Hematopoietic multipotent progenitor cell (in vitro differentiated cells): Measurements from ENCODE around the gene RET. TPM values are rescaled to one million over a fixed set of nuclear protein-coding genes. Genes with fewer than 3 reads are reported as not detected.
A peak's percentile ranks its signal among the peaks of the same experiment; 100 is the strongest.

Experiments used
- DNase-seq, 3 donors: peaks; one replicate each; pipeline ENCODE4 v3.0.0-alpha.2; 2011 to 2015; ENCODE audit warnings: low read depth in 2 of 3, low spot score in 2 of 3
- total RNA-seq: library from RNA; depleted of rRNA; stranded (reverse); fragments of >200 nt; gene quantifications from one replicate; pipeline ENCODE4 v1.2.3, GENCODE V29; 2012

Gene RET
- total RNA-seq, 1 donor: 3.0 TPM

DNA sequence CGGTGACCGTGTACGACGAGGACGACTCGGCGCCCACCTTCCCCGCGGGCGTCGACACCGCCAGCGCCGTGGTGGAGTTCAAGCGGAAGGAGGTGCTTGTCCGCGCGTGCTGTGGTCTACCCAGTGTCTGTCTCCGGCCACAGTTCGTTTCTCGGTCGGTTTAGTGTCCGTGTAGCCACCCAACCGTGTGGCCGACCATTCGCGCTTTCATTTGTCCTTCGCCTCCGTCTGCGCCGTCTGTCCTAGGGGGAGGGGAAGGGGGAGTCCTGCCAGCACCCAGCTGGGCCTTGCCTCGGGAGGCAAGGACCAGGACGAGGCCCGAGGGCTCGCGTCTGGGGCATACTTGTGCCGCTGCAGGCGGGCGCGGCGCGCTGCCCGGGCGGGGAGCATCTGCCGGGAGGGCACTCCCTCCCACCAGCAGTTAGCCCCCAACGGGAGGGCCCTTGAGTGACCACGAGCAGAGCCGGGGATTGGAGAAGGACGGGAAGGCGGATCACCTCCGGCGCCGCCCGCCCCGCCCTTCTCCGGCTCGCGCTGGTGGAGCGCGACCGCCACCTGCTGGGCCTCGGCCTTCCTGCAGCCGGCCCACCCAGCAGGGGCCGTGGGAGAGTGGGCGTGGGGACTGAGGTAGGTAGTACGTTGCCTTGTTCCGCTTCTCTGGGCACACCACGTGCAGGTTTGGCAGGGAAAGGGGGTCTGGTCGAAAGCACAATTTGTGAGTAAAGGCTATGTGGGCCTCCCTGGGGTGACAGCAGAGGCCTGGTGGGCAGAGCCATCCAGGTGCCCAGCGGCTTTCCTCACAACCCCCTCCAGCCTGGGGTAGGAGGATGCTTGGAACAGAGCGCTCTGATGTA lies 28.5 kb downstream of the RET start:
- DNase-seq: peak; percentile 60 to 86 (median 78)

DNA sequence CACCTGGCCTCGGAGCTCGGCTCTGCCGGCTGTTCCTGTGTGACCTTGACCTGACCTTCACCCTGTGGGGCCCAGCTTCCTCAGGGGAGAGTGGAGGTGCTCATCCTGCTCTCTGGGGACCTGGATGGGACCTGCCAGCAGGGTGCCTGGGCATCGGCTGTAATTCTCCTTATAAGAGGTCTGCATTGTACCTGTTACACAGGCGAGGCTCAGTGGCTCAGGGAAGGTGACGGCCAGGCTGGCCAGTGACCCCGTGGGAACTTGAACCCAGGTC lies 29.0 kb downstream of the RET start:
- DNase-seq: no peak

DNA sequence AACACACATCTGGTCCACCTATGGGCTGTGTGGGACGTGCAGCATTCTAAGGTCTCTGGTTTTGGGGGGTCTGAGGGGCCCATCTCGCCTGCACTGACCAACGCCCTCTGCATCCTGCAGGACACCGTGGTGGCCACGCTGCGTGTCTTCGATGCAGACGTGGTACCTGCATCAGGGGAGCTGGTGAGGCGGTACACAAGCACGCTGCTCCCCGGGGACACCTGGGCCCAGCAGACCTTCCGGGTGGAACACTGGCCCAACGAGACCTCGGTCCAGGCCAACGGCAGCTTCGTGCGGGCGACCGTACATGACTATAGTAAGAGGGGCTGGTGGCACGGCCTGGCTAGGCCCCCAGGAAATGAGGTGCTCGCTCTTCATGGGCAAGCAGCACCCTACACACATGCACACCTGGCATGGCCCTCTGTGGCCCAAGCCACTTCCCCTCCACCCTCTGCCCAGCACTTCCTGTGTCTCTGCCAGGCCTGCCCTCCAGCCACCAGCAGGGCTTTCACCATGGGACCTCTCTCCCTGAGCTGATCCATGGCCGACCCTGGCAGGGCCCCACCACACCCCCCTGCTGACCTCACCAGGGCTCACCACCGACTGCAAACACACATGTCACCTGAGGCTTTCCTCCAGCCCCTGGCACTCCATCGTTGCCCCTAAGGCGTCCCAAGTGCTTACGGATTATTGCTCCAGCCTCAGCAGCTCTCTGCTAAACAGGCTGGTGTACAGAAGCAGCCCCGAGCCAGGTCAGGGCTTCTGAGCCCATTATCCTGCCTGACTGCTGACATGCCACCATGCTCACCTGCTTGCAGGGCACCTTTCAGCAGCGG lies 29.6 kb downstream of the RET start:
- DNase-seq: no peak

DNA sequence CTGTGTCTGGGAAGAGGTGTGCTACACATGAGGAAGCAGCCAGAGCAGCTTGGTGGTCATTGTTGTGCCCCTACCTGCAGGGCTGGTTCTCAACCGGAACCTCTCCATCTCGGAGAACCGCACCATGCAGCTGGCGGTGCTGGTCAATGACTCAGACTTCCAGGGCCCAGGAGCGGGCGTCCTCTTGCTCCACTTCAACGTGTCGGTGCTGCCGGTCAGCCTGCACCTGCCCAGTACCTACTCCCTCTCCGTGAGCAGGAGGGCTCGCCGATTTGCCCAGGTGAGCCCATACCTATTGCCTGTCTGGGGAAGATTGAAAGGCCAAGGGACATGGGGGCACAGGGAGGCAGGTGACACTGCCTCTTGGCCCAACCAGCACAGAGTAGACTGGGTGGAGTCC lies 32.1 kb downstream of the RET start:
- no peak for DNase-seq

DNA sequence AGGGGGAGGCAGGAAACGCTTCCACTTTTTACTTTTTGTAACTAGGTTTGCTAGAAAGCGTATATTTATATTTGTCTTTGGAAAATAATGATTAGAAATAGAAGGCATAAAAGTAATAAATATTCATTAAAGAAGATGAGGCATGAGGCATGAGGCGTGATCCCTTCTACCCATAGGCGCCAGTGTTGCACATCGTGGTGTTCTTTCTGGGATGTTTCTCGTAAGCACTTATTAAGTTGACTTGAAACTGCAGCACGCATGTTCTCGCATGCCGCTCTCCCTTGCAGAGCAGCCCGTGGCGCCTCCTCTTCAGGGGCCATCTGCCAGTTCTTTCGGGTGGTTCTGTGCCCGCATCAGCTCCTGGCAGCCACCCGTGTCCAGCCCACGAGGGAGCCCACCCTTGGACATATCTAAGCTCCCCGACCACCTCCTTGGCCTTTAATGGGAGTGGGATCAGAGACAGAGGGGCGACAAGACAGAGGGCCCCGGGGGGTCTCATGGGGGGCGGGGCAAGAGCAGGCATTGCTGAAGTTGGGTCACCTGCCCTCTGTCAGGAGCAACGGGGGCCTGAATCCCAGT lies 32.9 kb downstream of the RET start:
- DNase-seq: no peak

DNA sequence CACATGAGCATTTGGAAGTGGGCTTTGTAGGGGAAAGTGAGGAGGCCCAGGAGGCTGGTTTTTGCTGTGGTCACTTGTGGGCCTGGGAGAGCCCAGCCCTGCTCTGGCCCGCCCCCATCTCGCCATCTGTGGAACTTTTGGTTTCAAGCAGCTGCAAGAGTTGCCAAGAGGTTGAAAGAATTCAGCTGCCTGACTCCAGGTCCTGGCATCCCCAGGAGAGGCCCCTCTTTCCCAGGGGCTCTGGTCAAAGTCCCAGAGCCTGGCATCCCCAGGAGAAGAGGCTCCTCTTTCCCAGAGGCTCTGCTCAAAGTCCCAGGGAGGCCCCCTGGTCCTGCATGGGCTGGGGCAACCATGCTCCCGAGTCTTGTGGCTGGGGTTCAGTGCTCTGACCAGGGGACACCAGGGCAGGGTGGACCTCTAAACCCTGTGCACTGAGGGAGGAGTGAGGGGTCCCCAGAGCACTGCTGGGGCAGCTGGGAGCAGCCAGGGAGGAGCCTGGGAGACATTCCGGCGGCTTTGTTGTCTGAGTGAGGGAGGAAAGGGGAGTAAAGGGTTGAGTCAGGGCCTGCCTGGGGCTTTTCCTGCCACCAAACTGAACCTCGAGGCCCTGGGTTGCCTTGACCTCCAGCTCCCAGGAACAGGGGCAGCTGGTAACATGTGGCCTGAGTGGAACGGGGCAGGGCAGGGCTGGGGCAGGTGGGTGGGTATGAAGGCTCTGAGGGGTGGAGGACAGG lies 33.6 kb downstream of the RET start:
- DNase-seq: peak in 1 of 3 donors; percentile 30

DNA sequence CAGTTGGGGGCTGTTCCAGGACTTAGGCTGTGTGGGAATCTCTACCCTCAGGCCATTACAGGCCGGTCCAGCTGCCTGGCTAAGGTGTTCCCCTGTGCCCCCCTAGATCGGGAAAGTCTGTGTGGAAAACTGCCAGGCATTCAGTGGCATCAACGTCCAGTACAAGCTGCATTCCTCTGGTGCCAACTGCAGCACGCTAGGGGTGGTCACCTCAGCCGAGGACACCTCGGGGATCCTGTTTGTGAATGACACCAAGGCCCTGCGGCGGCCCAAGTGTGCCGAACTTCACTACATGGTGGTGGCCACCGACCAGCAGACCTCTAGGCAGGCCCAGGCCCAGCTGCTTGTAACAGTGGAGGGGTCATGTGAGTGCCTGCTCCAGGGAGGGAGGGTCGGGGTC lies 34.2 kb downstream of the RET start:
- no peak for DNase-seq

DNA sequence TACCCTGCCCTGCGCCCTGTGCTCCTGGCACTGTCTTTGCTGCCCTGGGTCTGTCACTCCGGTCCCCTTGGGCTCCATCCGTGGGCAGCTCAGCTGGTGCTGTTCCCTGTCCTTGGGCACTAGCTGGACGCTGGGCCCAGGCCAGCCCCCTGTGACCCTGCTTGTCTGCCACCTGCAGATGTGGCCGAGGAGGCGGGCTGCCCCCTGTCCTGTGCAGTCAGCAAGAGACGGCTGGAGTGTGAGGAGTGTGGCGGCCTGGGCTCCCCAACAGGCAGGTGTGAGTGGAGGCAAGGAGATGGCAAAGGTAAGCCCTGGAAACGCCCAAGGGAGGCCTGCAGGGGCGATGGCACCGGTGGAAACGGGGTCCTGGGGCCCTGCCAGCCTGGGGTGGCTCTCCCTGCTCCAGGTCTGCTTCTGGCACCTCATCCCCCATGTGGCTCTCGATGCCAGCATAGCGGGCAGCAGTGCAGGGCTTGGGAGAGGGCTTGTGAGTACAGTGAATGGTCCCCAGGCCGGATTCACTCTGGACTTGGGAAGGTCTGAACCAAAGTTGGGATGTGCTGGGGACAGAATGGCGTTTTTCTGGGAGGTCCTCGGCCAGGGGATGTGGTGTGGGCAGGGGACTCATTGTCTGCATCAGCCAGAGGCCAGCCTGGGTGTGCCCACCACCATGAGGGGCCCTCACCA lies 35.2 kb downstream of the RET start:
- DNase-seq: no peak

DNA sequence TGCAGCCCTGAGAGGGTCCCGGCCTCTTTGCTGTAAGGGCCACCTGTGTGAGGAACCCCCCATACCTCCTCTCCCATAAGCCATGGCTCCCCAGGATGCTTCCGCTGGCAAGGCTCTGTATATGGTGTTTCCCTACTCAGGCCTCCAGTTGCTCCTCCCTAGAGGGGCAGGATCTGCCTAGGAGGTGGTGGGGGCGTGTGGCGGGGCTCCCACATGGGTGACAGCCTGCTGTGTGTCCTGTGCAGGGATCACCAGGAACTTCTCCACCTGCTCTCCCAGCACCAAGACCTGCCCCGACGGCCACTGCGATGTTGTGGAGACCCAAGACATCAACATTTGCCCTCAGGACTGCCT lies 35.7 kb downstream of the RET start:
- DNase-seq: no peak

DNA sequence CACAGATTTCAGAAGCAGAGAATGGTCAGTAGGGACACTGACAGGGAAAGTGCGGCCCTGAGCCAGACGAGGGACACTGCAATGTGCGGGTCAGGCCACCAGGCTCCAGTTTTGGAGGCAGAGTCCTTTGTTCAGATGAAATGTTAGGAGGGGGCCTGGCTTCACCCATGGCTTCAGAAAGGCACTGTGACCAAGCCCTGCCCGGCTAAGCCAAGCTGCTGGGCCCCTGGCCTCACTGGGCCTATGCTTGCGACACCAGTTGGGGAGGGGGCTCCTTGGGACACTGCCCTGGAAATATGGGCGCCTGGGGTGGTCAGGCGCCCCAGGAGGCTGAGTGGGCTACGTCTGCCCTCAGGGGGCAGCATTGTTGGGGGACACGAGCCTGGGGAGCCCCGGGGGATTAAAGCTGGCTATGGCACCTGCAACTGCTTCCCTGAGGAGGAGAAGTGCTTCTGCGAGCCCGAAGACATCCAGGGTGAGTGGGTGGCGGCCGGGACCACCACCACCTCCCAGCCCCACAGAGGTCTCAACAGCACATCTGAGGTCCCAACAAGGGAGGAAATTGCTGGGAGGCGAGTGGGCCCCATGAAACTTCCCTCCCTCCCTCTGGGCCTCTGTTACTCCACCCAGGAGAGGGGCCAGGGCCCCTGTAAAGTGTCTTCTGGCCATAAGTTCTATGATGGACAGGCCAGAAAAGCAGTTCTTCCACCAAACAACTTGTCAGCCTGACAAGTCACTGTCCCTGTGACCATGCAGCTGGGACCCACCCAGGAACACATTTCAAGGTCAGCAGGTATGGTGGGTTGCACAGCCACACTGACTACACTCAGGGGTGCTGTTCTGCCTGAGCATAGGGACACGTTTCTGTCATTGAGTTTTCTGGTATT lies 36.6 kb downstream of the RET start:
- no peak for DNase-seq

DNA sequence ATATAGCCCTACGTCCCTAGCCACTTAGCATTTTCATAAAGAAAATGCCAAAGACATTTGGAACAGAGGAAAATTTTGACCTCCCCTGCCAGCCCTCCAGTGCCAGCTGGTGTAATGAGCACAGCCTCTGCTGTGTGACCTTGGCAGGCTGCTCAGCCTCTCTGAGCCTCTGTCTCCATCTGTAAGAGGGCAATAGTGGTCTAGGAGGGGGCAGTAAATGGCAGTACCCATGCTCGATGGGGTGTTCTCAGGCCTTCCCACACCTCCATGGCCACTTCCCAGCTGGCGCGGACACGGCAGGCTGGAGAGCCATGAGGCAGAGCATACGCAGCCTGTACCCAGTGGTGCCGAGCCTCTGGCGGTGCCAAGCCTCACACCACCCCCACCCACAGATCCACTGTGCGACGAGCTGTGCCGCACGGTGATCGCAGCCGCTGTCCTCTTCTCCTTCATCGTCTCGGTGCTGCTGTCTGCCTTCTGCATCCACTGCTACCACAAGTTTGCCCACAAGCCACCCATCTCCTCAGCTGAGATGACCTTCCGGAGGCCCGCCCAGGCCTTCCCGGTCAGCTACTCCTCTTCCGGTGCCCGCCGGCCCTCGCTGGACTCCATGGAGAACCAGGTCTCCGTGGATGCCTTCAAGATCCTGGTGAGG lies 37.3 kb downstream of the RET start:
- no peak for DNase-seq

DNA sequence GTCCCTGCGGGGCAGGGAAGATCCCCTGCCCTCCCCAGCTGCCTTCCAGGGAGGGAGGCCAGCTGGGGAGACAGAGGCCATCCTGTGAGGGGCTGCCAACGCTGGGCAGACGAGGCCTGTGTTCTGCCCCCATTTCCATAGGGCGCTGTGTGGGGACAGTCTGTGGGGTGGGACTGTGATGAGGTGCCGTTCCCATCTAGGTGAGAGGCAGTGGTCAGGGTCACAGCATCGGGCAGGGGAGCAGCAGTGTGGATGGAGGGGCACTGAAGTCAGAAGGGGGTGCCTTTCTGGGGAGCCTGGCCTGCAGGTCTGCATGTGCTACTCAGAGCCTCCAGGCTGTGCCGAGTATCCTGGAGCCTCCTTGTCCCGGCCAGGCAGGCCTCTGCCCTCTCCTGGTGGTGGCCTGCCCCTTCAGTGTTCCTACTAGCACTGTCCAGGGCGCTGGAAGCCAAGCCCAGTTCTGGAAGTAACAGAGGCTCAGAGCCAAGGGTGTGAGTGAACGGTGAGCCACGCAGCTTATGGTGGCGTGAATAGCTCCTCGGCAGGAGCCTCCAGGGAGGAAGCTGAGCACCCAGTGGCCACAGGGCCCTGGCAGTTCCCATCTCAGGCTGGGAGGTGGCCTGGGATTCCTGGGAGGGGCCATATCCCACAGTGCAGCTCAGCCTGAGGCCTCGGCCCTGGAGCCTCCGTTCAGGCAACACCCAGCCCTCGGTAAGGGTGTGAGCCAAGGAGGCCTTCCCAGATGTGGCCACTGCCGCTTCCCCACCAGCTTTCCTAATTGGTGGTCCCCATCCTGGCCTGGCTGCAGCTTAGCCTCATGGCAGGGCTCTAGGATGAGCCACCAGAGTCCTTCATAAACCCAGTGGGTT lies 38.1 kb downstream of the RET start:
- DNase-seq: no peak

DNA sequence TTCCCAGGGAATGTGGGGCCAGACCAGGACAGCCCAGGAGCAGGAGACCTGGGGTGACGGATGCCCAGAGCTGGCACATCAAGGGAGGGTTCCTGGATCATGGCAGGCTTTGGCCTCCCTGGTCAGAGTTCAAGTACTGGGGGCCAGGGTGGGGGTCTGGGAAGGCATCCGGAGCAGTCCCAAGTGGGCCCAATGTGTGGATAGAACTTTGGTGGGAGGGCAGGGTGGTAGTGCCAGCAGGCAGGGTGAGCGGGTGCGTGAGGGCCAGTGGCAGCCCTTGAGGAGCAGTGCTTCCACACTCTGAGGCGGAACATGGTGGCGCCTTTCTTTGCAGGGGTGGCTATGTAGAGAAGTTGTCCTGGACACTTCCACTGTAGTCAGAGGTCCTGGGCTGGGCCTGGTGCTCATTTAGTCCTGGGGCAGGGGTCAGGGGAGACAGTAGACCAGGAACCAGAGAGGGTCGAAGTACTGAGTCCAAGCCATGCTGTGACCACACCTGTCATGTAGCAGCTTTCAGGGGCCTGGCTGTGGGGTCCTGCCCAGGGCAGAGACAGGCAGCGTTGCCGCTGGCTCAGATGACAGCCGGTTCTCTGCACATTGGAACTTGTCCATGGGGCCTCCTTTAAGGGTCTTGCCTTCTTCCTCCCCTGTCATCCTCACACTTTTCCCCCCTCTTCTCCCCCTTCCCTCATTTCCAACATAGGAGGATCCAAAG lies 39.2 kb downstream of the RET start:
- DNase-seq: no peak

DNA sequence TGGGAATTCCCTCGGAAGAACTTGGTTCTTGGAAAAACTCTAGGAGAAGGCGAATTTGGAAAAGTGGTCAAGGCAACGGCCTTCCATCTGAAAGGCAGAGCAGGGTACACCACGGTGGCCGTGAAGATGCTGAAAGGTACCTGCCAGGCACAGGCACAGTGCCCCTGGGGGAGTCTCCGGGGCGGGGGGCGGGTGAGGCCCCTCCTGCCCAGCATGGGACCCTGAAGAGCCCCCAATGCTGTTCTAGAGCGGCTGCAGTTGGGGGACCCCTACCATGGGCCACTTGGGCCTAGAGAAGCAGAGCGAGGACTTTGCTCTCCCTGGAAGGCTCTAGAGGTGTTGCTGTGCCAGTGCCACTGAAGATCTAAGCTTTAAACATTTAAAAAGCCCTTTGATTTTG lies 39.7 kb downstream of the RET start:
- DNase-seq: no peak

DNA sequence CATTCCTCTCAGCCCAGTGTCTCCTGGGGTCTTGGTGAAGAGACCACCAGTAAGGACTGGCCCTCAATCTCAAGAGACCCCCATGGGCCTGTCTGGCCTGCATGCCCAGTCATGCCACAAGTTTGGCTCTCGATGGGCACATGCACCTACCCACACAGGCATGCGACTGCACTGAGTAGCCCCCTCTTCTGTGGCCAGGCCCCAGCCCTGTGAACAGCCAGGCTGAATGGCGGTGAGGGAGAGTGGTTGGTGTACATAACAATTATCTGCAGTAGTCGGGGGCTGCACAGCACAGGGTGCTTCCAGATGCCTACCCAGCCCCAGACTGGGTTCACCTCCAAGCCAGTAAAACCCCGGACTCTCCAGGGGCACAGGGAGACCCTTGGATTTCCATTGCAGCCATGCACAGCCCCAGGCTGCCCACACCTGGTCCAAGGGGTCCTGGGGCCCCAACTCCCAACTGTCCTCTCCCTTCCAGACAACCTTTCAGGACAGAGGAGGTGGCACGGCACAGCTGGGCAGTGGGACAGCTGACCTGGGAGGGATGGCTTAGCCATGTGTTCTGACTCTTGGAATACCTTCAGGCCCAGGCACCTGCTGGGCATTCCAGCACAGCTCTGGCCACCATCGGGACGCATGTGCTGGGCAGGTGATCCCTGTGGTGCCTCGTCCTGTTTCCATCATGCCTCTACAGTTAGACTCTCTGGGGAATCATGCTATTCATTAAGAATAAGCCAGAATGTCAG lies 40.3 kb downstream of the RET start:
- DNase-seq: no peak

DNA sequence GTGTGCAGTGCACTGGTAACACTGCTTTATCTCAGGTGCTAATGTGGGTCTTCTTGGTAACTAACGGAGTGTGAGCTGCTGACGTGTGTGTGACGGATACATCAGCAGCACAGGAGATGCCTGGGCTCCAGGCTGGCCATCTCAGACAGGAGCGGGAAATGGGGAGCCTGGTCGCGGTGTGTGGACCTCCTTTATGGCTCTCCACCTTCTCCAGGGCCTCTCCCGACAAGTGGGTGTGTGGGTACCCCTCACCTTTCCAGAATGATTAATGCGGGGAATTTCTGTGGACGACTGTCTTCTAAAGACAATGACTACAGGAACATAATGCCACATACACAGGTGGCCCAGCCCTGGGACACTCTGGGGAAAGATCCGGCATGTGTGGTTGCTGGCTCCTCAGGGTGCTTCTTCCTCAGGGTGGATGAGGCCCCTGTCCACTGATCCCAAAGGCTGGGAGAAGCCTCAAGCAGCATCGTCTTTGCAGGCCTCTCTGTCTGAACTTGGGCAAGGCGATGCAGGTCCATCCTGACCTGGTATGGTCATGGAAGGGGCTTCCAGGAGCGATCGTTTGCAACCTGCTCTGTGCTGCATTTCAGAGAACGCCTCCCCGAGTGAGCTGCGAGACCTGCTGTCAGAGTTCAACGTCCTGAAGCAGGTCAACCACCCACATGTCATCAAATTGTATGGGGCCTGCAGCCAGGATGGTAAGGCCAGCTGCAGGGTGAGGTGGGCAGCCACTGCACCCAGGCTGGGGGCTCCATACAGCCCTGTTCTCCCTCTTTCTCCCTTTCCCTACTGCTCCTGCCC lies 41.1 kb downstream of the RET start:
- DNase-seq: no peak
